GM23338 (cell line): ENCODE results near the gene FHDC1. TPM values are rescaled to one million over a fixed set of nuclear protein-coding genes. Genes with fewer than 3 reads are reported as not detected.

ENCODE experiments used
- ATAC-seq: fragments of 200-7000 bp; cut with Tn5 transposase; 3 replicates; pipeline ENCODE4 v1.9.1; 2020
- DNase-seq: peaks from one replicate; pipeline ENCODE4 v3.0.0-alpha.2; 2015; ENCODE audit warnings: low spot score
- H2AFZ ChIP-seq: fragments of 200-600 bp; sonication (generic); 2 replicates; pipeline ENCODE4 v1.8.0; 2016; ENCODE audit warnings: antibody characterized with exemption, mild to moderate bottlenecking, moderate library complexity
- H3F3A ChIP-seq: fragments of 200-600 bp; sonication (generic); replicated peaks from 2 replicates; pipeline ENCODE4 v1.8.0; 2017; ENCODE audit warnings: antibody characterized with exemption, mixed run types, low read depth
- H3K27ac ChIP-seq: fragments of 200-600 bp; sonication (generic); 2 replicates; pipeline ENCODE4 v1.6.1; 2016; ENCODE audit warnings: low read depth
- H3K27me3 ChIP-seq: fragments of 200-600 bp; sonication (generic); 2 replicates; pipeline ENCODE4 v1.8.0; 2016; ENCODE audit warnings: mild to moderate bottlenecking, mixed run types, moderate library complexity; ENCODE audit not compliant: insufficient read depth
- H3K36me3 ChIP-seq: fragments of 200-600 bp; sonication (generic); 2 replicates; pipeline ENCODE4 v1.8.0; 2016; ENCODE audit warnings: mild to moderate bottlenecking; ENCODE audit not compliant: insufficient read depth
- H3K4me1 ChIP-seq: fragments of 200-600 bp; sonication (generic); 2 replicates; pipeline ENCODE4 v1.8.0; 2016; ENCODE audit warnings: mild to moderate bottlenecking, moderate library complexity; ENCODE audit not compliant: insufficient read depth
- H3K4me2 ChIP-seq: fragments of 200-600 bp; sonication (generic); 2 replicates; pipeline ENCODE4 v1.7.1; 2017; ENCODE audit warnings: mixed run types
- H3K4me3 ChIP-seq: fragments of 200-600 bp; sonication (generic); 2 replicates; pipeline ENCODE4 v1.6.1; 2016; ENCODE audit warnings: mixed run types
- H3K79me2 ChIP-seq: fragments of 200-600 bp; sonication (generic); replicated peaks from 2 replicates; pipeline ENCODE4 v1.8.0; 2017; ENCODE audit warnings: mild to moderate bottlenecking; ENCODE audit not compliant: insufficient read depth
- H3K9me2 ChIP-seq: fragments of 200-600 bp; sonication (generic); 2 replicates; pipeline ENCODE4 v1.8.0; 2017; ENCODE audit not compliant: insufficient read depth
- H4K20me1 ChIP-seq: fragments of 200-600 bp; sonication (generic); replicated peaks from 2 replicates; pipeline ENCODE4 v1.8.0; 2017; ENCODE audit warnings: mild to moderate bottlenecking; ENCODE audit not compliant: insufficient read depth
- H3K27ac Mint-ChIP-seq: 2 replicates; pipeline ENCODE4 v1.8.0; 2020; ENCODE audit warnings: inconsistent platforms, mild to moderate bottlenecking, moderate library complexity, mixed read lengths
- H3K27me3 Mint-ChIP-seq: 3 replicates; pipeline ENCODE4 v1.8.0; 2022; ENCODE audit warnings: low read depth, mild to moderate bottlenecking, moderate library complexity, mixed read lengths, inconsistent platforms; ENCODE audit not compliant: insufficient read depth, poor library complexity
- H3K36me3 Mint-ChIP-seq: 3 replicates; pipeline ENCODE4 v1.8.0; 2021; ENCODE audit warnings: low read depth, mild to moderate bottlenecking, inconsistent platforms, moderate library complexity, mixed read lengths
- H3K4me1 Mint-ChIP-seq: 3 replicates; pipeline ENCODE4 v1.8.0; 2020; ENCODE audit warnings: mild to moderate bottlenecking, inconsistent platforms, mixed read lengths
- H3K4me3 Mint-ChIP-seq: 3 replicates; pipeline ENCODE4 v1.8.0; 2021; ENCODE audit warnings: moderate library complexity, mild to moderate bottlenecking, inconsistent platforms, mixed read lengths
- H3K9me3 Mint-ChIP-seq: 3 replicates; pipeline ENCODE4 v1.8.0; 2020; ENCODE audit warnings: moderate library complexity, mild to moderate bottlenecking, inconsistent platforms, mixed read lengths
- CREB1 ChIP-seq: fragments of 250-450 bp; sonication (Bioruptor Pico); IDR thresholded peaks from 2 replicates; pipeline ENCODE4 v1.5.0; 2020; ENCODE audit warnings: low read depth, mild to moderate bottlenecking, moderate library complexity
- CTCF ChIP-seq, 2 experiments: fragments of 200-600 bp in 1 of 2; sonication (generic) in 1 of 2; conservative IDR thresholded peaks; 2 replicates each; pipeline versions ENCODE4 v1.5.1 to v1.6.1; 2016 to 2017; ENCODE audit warnings: antibody characterized with exemption in 2 of 2, low read depth in 2 of 2, mild to moderate bottlenecking in 2 of 2, moderate library complexity in 1 of 2
- ETS1 ChIP-seq: IDR thresholded peaks from 2 replicates; pipeline ENCODE4 v1.6.1; 2016; ENCODE audit warnings: antibody characterized with exemption
- EZH2 ChIP-seq: fragments of 200-600 bp; sonication (generic); IDR thresholded peaks from one replicate; pipeline ENCODE4 v1.8.0; 2017; ENCODE audit warnings: antibody characterized with exemption, mild to moderate bottlenecking, low read depth; ENCODE audit not compliant: unreplicated experiment
- EZH2phosphoT487 ChIP-seq: fragments of 200-600 bp; sonication (generic); IDR thresholded peaks from one replicate; pipeline ENCODE4 v1.8.1; 2018; ENCODE audit warnings: antibody characterized with exemption; ENCODE audit not compliant: unreplicated experiment
- JUNB ChIP-seq: IDR thresholded peaks from one replicate; pipeline ENCODE4 v1.6.1; 2016; ENCODE audit warnings: antibody characterized with exemption; ENCODE audit not compliant: unreplicated experiment
- NANOG ChIP-seq: IDR thresholded peaks from 2 replicates; pipeline ENCODE4 v1.6.1; 2016; ENCODE audit warnings: antibody characterized with exemption, borderline replicate concordance
- POLR2AphosphoS5 ChIP-seq: IDR thresholded peaks from 2 replicates; pipeline ENCODE4 v1.6.1; 2016; ENCODE audit warnings: antibody characterized with exemption, low read depth
- REST ChIP-seq: IDR thresholded peaks from one replicate; pipeline ENCODE4 v1.6.1; 2018; ENCODE audit warnings: antibody characterized with exemption; ENCODE audit not compliant: unreplicated experiment
- STAT1 ChIP-seq: IDR thresholded peaks from one replicate; pipeline ENCODE4 v1.6.1; 2016; ENCODE audit warnings: antibody characterized with exemption; ENCODE audit not compliant: unreplicated experiment
- ZNF114 ChIP-seq: fragments of 250-450 bp; sonication (Bioruptor Pico); IDR thresholded peaks from 2 replicates; pipeline ENCODE4 v1.5.0; 2020; ENCODE audit warnings: mild to moderate bottlenecking, moderate library complexity
- ZNF331 ChIP-seq: fragments of 250-450 bp; sonication (Bioruptor Pico); IDR thresholded peaks from 2 replicates; pipeline ENCODE4 v1.5.0; 2020; ENCODE audit warnings: low read depth, mild to moderate bottlenecking, moderate library complexity
- polyA plus RNA-seq: library from polyadenylated mRNA; unstranded; fragments of >200 nt; fragmentation: Nextera tagmentation; extraction: Ambion mirVana; gene quantifications from 2 replicates; pipeline ENCODE4 v1.2.1, GENCODE V29; 2016
- total RNA-seq: library from RNA; depleted of rRNA; stranded (reverse); fragments of >200 nt; shearing (Covaris generic); gene quantifications from 2 replicates; pipeline ENCODE4 v1.2.3, GENCODE V29; 2014
- TF ChIP-seq, protein P1 (sequence below): fragments of 250-450 bp; sonication (Bioruptor Pico); IDR thresholded peaks from 2 replicates; pipeline ENCODE4 v1.5.0; 2020; ENCODE audit warnings: mild to moderate bottlenecking, moderate library complexity

The FHDC1 gene
- total and polyA plus RNA-seq, 2 experiments from 2014 or later: 9.5 to 22.8 TPM

DNA sequence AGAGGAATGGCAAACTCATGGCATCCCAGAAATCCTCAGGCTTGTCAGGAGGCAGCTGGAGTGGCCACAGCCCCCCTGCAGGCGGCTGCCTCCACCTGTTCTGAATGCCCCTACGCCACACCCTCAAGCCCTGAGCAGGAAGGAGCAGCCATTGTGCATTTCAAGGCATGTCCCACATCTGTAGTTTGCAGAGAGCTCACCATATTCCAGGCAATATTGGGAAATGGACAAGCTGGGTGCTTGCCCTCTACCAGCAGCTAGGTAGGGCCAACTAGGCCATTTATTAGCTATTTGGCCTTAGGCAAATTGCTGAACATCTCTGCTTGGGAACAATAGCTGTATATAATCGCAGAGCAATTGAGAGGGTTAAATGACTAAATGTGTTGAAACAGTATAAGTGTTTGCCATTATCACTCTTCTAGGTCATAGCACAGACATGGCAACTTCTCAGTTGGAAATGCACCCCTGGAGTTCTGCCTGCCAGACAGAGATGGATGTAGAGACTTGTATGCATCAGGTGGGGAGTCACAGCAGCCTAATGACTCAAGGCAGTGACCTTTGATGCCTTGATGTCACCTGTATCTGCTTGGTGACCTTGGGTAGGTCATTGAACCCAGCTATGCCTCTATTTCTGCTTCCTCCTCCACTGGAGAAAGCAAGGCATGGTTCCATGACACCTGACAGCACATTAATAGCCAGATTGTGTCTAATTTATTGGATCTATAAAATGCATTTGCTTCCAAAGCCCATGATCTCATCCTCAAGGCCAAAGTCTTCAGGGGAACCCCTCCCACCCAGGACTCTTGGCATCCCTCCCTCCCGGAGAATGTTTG, 52.8 kb downstream of the FHDC1 start:
- peaks cover 11% of the 10 kb centered on the region for H3K27me3 Mint-ChIP-seq
- Histone ChIP-seq H4K20me1 (no peaks in the 10 kb centered on the region), H3K36me3 (no peaks in the 10 kb centered on the region), H3K4me2 (no peak overlapping the region), H3K79me2 (no peaks in the 10 kb centered on the region), H3K4me3 (no peak overlapping the region), H3K4me1 (no peaks in the 10 kb centered on the region), H3K27me3 (no peaks in the 10 kb centered on the region), H3K27ac (no peak overlapping the region), H2AFZ (peak overlapping the region; percentile 74; the same call in 1 of the 2 replicates), H3F3A (no peaks in the 10 kb centered on the region), H3K9me2 (peaks cover 15% of the 10 kb centered on the region)
- no peak overlapping the region for H3K4me3 Mint-ChIP-seq
- ATAC-seq: peak; percentile 31; the same call in 1 of the 3 replicates
- DNase-seq: no peak
- peaks cover 3% of the 10 kb centered on the region; the same call in 2 of the 3 replicates for H3K4me1 Mint-ChIP-seq
- H3K36me3 Mint-ChIP-seq: no peaks in the 10 kb centered on the region; the same call in 2 of the 3 replicates
- TF ChIP-seq CREB1 (CRISPR knock-in tag) (no peak), EZH2 (no peak), NANOG (no peak), CTCF (conservative IDR thresholded peaks at IDR 0.05; ENCODE audit: low read depth in 2 of 2) (no peak), ZNF114 (no peak), EZH2phosphoT487 (no peak), JUNB (no peak), POLR2AphosphoS5 (no peak), STAT1 (no peak), ETS1 (no peak), ZNF331 (CRISPR knock-in tag) (no peak), REST (no peak)
- TF ChIP-seq, protein P1, sequence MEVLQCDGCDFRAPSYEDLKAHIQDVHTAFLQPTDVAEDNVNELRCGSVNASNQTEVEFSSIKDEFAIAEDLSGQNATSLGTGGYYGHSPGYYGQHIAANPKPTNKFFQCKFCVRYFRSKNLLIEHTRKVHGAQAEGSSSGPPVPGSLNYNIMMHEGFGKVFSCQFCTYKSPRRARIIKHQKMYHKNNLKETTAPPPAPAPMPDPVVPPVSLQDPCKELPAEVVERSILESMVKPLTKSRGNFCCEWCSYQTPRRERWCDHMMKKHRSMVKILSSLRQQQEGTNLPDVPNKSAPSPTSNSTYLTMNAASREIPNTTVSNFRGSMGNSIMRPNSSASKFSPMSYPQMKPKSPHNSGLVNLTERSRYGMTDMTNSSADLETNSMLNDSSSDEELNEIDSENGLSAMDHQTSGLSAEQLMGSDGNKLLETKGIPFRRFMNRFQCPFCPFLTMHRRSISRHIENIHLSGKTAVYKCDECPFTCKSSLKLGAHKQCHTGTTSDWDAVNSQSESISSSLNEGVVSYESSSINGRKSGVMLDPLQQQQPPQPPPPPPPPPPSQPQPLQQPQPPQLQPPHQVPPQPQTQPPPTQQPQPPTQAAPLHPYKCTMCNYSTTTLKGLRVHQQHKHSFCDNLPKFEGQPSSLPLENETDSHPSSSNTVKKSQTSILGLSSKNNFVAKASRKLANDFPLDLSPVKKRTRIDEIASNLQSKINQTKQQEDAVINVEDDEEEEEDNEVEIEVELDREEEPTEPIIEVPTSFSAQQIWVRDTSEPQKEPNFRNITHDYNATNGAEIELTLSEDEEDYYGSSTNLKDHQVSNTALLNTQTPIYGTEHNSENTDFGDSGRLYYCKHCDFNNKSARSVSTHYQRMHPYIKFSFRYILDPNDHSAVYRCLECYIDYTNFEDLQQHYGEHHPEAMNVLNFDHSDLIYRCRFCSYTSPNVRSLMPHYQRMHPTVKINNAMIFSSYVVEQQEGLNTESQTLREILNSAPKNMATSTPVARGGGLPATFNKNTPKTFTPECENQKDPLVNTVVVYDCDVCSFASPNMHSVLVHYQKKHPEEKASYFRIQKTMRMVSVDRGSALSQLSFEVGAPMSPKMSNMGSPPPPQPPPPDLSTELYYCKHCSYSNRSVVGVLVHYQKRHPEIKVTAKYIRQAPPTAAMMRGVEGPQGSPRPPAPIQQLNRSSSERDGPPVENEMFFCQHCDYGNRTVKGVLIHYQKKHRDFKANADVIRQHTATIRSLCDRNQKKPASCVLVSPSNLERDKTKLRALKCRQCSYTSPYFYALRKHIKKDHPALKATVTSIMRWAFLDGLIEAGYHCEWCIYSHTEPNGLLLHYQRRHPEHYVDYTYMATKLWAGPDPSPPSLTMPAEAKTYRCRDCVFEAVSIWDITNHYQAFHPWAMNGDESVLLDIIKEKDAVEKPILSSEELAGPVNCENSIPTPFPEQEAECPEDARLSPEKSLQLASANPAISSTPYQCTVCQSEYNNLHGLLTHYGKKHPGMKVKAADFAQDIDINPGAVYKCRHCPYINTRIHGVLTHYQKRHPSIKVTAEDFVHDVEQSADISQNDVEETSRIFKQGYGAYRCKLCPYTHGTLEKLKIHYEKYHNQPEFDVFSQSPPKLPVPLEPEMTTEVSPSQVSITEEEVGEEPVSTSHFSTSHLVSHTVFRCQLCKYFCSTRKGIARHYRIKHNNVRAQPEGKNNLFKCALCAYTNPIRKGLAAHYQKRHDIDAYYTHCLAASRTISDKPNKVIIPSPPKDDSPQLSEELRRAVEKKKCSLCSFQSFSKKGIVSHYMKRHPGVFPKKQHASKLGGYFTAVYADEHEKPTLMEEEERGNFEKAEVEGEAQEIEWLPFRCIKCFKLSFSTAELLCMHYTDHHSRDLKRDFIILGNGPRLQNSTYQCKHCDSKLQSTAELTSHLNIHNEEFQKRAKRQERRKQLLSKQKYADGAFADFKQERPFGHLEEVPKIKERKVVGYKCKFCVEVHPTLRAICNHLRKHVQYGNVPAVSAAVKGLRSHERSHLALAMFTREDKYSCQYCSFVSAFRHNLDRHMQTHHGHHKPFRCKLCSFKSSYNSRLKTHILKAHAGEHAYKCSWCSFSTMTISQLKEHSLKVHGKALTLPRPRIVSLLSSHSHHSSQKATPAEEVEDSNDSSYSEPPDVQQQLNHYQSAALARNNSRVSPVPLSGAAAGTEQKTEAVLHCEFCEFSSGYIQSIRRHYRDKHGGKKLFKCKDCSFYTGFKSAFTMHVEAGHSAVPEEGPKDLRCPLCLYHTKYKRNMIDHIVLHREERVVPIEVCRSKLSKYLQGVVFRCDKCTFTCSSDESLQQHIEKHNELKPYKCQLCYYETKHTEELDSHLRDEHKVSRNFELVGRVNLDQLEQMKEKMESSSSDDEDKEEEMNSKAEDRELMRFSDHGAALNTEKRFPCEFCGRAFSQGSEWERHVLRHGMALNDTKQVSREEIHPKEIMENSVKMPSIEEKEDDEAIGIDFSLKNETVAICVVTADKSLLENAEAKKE (CRISPR knock-in tag): no peak
- H3K27ac Mint-ChIP-seq: no peak overlapping the region
- no peaks in the 10 kb centered on the region for H3K9me3 Mint-ChIP-seq
